ENCODE measurements around the gene RASA3.
"Not testable (repeated sequence)": the region's sequence is repeated elsewhere in the genome, so short reads cannot be mapped to it uniquely, and the experiment has no call there.

- TF ChIP-seq CTCF (conservative IDR thresholded peaks at IDR 0.05; ENCODE audit: low read length); EZH2phosphoT487 (IDR thresholded peaks at IDR 0.05; ENCODE audit: borderline replicate concordance, low read depth, low read length): not testable (repeated sequence)
Measured at GRCh38 chr13:114133552-114133951, 1.1 kb upstream of the RASA3 start.
